ENCODE data around the gene LIPN.

DNA sequence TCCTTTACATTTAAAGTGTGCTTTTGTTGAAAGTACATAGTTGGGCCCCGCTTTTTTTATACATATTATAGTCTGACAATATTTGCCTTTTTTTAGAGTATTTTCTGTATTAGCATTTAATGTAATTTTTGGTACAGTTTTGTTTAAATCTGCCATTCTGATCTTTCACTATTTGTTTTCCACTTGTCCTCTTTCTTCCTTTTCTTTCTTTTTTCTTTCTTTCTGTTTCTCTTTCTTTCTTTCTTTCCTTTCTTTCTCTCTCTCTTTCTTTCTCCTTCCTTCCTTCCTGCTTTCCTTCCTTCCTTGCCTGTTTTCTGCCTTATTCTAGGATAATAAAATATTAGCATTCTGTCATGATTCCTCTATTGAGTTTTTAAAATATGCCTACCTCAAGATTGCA, 44.3 kb upstream of the LIPN start:
- TF ChIP-seq POLR2A (IDR thresholded peaks at IDR 0.05; ENCODE audit: control extremely low read depth in 1 of 2, low read depth in 2 of 2, low read length in 2 of 2) = no peak
- no peak for TF ChIP-seq TAF1 (IDR thresholded peaks at IDR 0.05; ENCODE audit: low read depth, low read length)
- no peak for TF ChIP-seq CREB1 (IDR thresholded peaks at IDR 0.05)
- no peak for TF ChIP-seq PHF8 (conservative IDR thresholded peaks at IDR 0.05; ENCODE audit: low read depth, low read length)
- TF ChIP-seq POLR2AphosphoS5 (IDR thresholded peaks at IDR 0.05; ENCODE audit: low read depth, low read length) = no peak
- TF ChIP-seq, protein P1, sequence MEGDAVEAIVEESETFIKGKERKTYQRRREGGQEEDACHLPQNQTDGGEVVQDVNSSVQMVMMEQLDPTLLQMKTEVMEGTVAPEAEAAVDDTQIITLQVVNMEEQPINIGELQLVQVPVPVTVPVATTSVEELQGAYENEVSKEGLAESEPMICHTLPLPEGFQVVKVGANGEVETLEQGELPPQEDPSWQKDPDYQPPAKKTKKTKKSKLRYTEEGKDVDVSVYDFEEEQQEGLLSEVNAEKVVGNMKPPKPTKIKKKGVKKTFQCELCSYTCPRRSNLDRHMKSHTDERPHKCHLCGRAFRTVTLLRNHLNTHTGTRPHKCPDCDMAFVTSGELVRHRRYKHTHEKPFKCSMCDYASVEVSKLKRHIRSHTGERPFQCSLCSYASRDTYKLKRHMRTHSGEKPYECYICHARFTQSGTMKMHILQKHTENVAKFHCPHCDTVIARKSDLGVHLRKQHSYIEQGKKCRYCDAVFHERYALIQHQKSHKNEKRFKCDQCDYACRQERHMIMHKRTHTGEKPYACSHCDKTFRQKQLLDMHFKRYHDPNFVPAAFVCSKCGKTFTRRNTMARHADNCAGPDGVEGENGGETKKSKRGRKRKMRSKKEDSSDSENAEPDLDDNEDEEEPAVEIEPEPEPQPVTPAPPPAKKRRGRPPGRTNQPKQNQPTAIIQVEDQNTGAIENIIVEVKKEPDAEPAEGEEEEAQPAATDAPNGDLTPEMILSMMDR (IDR thresholded peaks at IDR 0.05; ENCODE audit: control extremely low read depth in 1 of 3, insufficient read depth in 1 of 3, low read depth in 1 of 3, low read length in 3 of 3) = no peak
- TF ChIP-seq YY1 (IDR thresholded peaks at IDR 0.05; ENCODE audit: low read depth, low read length) = no peak
